HG03378 (cell line): ENCODE results near the gene TRAP1.
"Not testable (repeated sequence)": the region's sequence is repeated elsewhere in the genome, so short reads cannot be mapped to it uniquely, and the experiment has no call there.

Experiments
- ATAC-seq: cut with Tn5 transposase; IDR thresholded peaks from one replicate; pipeline ENCODE4 v1.9.1; 2021; ENCODE audit warnings: mild to moderate bottlenecking, moderate library complexity; ENCODE audit not compliant: unreplicated experiment

TRAP1 gene

GRCh38 chr16:3618769-3619141 is 98.6 kb downstream of the TRAP1 start:
- ATAC-seq: no peak

GRCh38 chr16:3612510-3613466 is 104.5 kb downstream of the TRAP1 start:
- ATAC-seq: no peak

GRCh38 chr16:3611146-3611975 is 106.0 kb downstream of the TRAP1 start, which contains the start of gene SLX4:
Gene SLX4 (minus strand): TSS chr16:3611606. CDS start chr16:3608964, 2,642 bp downstream.
- peak; percentile 53 for ATAC-seq

- ATAC-seq: peak; percentile 9
These were observed 106.6 kb downstream of the TRAP1 start for GRCh38 chr16:3610698-3611145.

GRCh38 chr16:3609895-3610697 is 107.2 kb downstream of the TRAP1 start:
- no peak for ATAC-seq

GRCh38 chr16:3608976-3609375 is 108.3 kb downstream of the TRAP1 start:
- ATAC-seq: not testable (repeated sequence)

- no peak for ATAC-seq
These were observed 109.3 kb downstream of the TRAP1 start for GRCh38 chr16:3608069-3608468.
